Esophagus squamous epithelium (tissue), 5 donors: ENCODE data around the gene CLIC6. TPM values are rescaled to one million over a fixed set of nuclear protein-coding genes. Genes with fewer than 3 reads are reported as not detected.

ENCODE experiments used
- DNase-seq: peaks from one replicate; lab custom pipeline; 2025; lab: John Stamatoyannopoulos, UW
- H3K27ac ChIP-seq, 4 donors: fragments of 200-600 bp; sonication (generic); one replicate each; pipeline ENCODE4 v1.5.1; 2016 to 2019; ENCODE audit warnings: mild to moderate bottlenecking in 1 of 4
- H3K27me3 ChIP-seq, 4 donors: fragments of 200-600 bp; sonication (generic); 1 replicate in 3 of 4; 2 replicates in 1 of 4; pipeline versions ENCODE4 v1.5.1 to v1.6.0; 2017 to 2021; ENCODE audit warnings: antibody characterized with exemption in 1 of 4
- H3K36me3 ChIP-seq, 3 donors: fragments of 200-600 bp; sonication (generic); one replicate each; pipeline ENCODE4 v1.5.1; 2016 to 2019
- H3K4me1 ChIP-seq, 3 donors: fragments of 200-600 bp; sonication (generic); one replicate each; pipeline ENCODE4 v1.5.1; 2017 to 2019
- H3K4me3 ChIP-seq, 4 donors: fragments of 200-600 bp; sonication (generic); 1 replicate in 3 of 4; 2 replicates in 1 of 4; pipeline ENCODE4 v1.5.1; 2016 to 2019; ENCODE audit warnings: mild to moderate bottlenecking in 2 of 4, moderate library complexity in 1 of 4
- H3K9me3 ChIP-seq, 3 donors: fragments of 200-600 bp; sonication (generic); one replicate each; pipeline ENCODE4 v1.5.1; 2016 to 2019
- CTCF ChIP-seq, 6 experiments: fragments of 450-650 bp in 4 of 6; fragments of 200-600 bp in 2 of 6; sonication (generic) in 2 of 6; IDR thresholded peaks; one replicate each; pipeline ENCODE4 v1.5.1; 2016 to 2019; ENCODE audit warnings: antibody characterized with exemption in 6 of 6, mild to moderate bottlenecking in 4 of 6, moderate library complexity in 4 of 6
- POLR2A ChIP-seq, 4 donors: fragments of 450-650 bp; IDR thresholded peaks; one replicate each; pipeline ENCODE4 v1.6.1; 2017; ENCODE audit warnings: antibody characterized with exemption in 4 of 4, mild to moderate bottlenecking in 4 of 4, moderate library complexity in 3 of 4
- WGBS, 2 donors: methylation state at CpG; one replicate each; pipeline ENCODE4 v1.1.5; 2018; 5-methylcytosine and 5-hydroxymethylcytosine counted together
- intact Hi-C: fragments of 100-400 bp; cut with DNase I; formaldehyde crosslinking; loops from one replicate; pipeline ENCODE4 v1.15.0; 2022
- total RNA-seq, 4 donors: library from RNA; depleted of rRNA; stranded (reverse); fragments of >200 nt; gene quantifications; one replicate each; pipeline ENCODE4 v1.1.0, GENCODE V29; 2016
- donor health status: DM: yes; HTN: yes; CAD: no.

The CLIC6 gene
- total RNA-seq, 4 donors from 2014 or later, result 0.83 to 3.8 (median 2.0) TPM

DNA sequence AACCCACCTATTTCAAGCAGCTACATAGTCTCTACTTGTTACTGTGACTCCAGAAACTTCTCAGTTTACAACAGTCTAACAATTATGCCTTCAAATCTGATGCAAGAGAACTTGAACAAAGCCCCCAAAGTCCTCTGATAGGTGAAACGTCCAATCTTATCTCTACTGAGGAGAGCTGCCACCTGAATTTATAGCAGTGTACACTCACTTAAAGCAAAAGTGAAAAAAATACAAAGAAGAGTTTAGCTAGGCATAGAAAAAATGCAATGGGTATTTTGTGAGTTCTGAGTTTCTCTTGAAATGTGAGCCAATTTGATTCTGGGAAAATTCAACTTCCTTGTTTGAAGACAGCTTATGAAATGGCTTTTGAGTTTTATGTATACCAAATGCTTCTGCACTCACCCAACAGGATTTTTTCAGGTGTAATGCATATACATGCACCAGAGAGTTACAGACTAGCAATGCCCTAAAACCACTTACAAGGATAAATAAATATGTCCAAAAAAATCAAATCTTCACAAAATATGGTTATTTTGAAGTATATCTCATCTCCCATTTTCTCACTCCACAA, 17.8 kb upstream of the CLIC6 start:
- peaks cover 0 to 32% (median 0%) of the 10 kb centered on the region in 4 donors for H3K27me3 ChIP-seq
- peaks cover 0 to 4% (median 0%) of the 10 kb centered on the region in 3 donors for H3K4me1 ChIP-seq
- TF ChIP-seq POLR2A (IDR thresholded peaks at IDR 0.05), result no peak
- no peak for TF ChIP-seq CTCF (IDR thresholded peaks at IDR 0.05)
- H3K4me3 ChIP-seq, result no peak overlapping the region
- H3K36me3 ChIP-seq, result no peaks in the 10 kb centered on the region
- no peak for DNase-seq
- WGBS, 2 donors, result 13 to 22% methylated on average over 1 of the region's 1 CpG
- intact Hi-C loops, result no loop called here
- H3K27ac ChIP-seq, result no peak overlapping the region
- H3K9me3 ChIP-seq, result no peaks in the 10 kb centered on the region

DNA sequence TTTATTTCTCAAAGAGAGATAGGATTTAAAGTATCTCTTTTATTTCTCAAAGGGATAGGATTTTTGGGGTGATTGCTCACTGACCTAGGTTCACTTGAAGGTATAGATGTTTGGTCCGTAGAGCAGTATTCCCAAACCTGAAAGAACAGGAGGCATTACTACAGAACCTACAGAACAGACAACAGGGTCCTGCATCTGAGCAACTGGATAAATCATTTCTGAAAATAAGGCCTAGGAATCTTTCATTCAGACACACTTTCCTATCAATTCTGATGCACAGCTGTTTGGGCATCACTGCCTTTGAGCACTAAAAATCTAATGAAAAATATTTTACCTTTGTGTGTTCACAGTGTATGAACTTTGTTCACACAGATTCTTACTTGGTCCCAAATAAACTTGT, 17.2 kb upstream of the CLIC6 start:
- Histone ChIP-seq H3K27ac (no peak overlapping the region), H3K9me3 (no peaks in the 10 kb centered on the region), H3K36me3 (no peaks in the 10 kb centered on the region), H3K4me1 (peaks cover 0 to 4% (median 0%) of the 10 kb centered on the region in 3 donors), H3K4me3 (no peak overlapping the region), H3K27me3 (peaks cover 0 to 32% (median 0%) of the 10 kb centered on the region in 4 donors)
- intact Hi-C loops, result no loop called here
- 81 to 86% methylated on average over 1 of the region's 1 CpG for WGBS, 2 donors
- TF ChIP-seq CTCF (IDR thresholded peaks at IDR 0.05), result no peak
- no peak for TF ChIP-seq POLR2A (IDR thresholded peaks at IDR 0.05)
- no peak for DNase-seq

DNA sequence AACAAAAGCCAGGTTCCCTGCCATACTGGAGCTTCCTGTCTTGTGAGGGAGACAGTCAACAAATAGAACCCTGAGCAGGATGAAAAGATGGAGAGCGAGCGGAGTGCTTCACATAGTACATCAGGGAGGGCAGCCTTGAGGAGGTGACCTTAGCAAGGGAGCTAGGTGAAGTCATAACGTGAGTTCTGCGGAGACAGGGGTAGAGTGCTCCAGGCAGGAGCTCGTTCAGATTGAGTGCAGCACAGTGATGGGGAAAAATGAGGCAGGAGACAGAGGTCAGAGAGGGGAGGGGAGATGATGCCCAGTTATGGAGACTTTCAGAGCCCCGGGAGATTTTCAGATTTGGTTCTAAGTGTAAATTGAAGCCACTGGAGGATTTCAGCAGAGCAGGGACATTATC, 15.3 kb upstream of the CLIC6 start:
- Histone ChIP-seq H3K27me3 (peaks cover 0 to 39% (median 0%) of the 10 kb centered on the region in 4 donors), H3K9me3 (no peaks in the 10 kb centered on the region), H3K36me3 (no peaks in the 10 kb centered on the region), H3K4me1 (peaks cover 0 to 4% (median 0%) of the 10 kb centered on the region in 3 donors), H3K27ac (no peak overlapping the region), H3K4me3 (no peak overlapping the region)
- intact Hi-C loops, result no loop called here
- WGBS, 2 donors, result 86 to 90% methylated on average over 6 of the region's 6 CpGs
- no peak for DNase-seq
- TF ChIP-seq CTCF (IDR thresholded peaks at IDR 0.05), result no peak
- no peak for TF ChIP-seq POLR2A (IDR thresholded peaks at IDR 0.05)

- H3K36me3 ChIP-seq, result no peaks in the 10 kb centered on the region
- H3K27ac ChIP-seq, result no peak overlapping the region
- H3K9me3 ChIP-seq, result peaks cover 0 to 30% (median 12%) of the 10 kb centered on the region in 3 donors
- intact Hi-C loops, result no loop called here
- peaks cover 0 to 62% (median 0%) of the 10 kb centered on the region in 4 donors for H3K27me3 ChIP-seq
- TF ChIP-seq CTCF (IDR thresholded peaks at IDR 0.05), result no peak
- no peak for TF ChIP-seq POLR2A (IDR thresholded peaks at IDR 0.05)
- H3K4me1 ChIP-seq, result no peaks in the 10 kb centered on the region
- H3K4me3 ChIP-seq, result no peak overlapping the region
- no peak for DNase-seq
Observed at GRCh38 chr21:34661848-34662247, 6.9 kb upstream of the CLIC6 start.

DNA sequence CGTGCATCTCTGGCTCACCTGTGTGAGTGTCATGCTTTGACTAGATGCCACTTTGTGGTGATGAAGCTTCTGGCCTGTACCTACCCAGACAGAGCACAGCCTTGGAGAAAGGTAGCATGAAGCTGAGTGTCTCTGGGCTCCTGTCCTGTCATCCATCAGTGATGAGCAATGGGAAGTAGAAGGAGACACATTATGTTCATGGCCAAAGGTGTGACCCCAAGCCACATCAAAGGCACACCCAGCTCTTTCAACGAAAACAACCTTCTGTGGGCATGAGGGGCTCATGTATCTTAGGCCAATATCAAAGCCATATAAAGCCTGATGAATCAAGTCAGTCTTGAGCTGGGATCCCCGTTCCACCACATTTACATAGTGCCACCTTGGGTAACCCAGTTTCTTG, 1.0 kb upstream of the CLIC6 start:
- peaks cover 6 to 67% (median 11%) of the 10 kb centered on the region in 4 donors for H3K27me3 ChIP-seq
- no peak overlapping the region for H3K27ac ChIP-seq
- H3K36me3 ChIP-seq, result no peaks in the 10 kb centered on the region
- WGBS, 2 donors, result 66 to 69% methylated on average over 3 of the region's 3 CpGs
- H3K4me3 ChIP-seq, result no peak overlapping the region
- intact Hi-C loops, result no loop called here
- DNase-seq, result no peak
- no peaks in the 10 kb centered on the region for H3K9me3 ChIP-seq
- TF ChIP-seq POLR2A (IDR thresholded peaks at IDR 0.05) (no peak), CTCF (IDR thresholded peaks at IDR 0.05) (no peak)
- peaks cover 9 to 29% (median 15%) of the 10 kb centered on the region in 3 donors for H3K4me1 ChIP-seq
